GM23338 (cell line): ENCODE data around the gene S100A14.

Experiments
- CREB1 ChIP-seq: fragments of 250-450 bp; sonication (Bioruptor Pico); IDR thresholded peaks from 2 replicates; pipeline ENCODE4 v1.5.0; 2020; ENCODE audit warnings: low read depth, mild to moderate bottlenecking, moderate library complexity
- EZH2 ChIP-seq: fragments of 200-600 bp; sonication (generic); IDR thresholded peaks from one replicate; pipeline ENCODE4 v1.8.0; 2017; ENCODE audit warnings: antibody characterized with exemption, mild to moderate bottlenecking, low read depth; ENCODE audit not compliant: unreplicated experiment
- EZH2phosphoT487 ChIP-seq: fragments of 200-600 bp; sonication (generic); IDR thresholded peaks from one replicate; pipeline ENCODE4 v1.8.1; 2018; ENCODE audit warnings: antibody characterized with exemption; ENCODE audit not compliant: unreplicated experiment
- JUNB ChIP-seq: IDR thresholded peaks from one replicate; pipeline ENCODE4 v1.6.1; 2016; ENCODE audit warnings: antibody characterized with exemption; ENCODE audit not compliant: unreplicated experiment
- NANOG ChIP-seq: IDR thresholded peaks from 2 replicates; pipeline ENCODE4 v1.6.1; 2016; ENCODE audit warnings: antibody characterized with exemption, borderline replicate concordance
- POLR2AphosphoS5 ChIP-seq: IDR thresholded peaks from 2 replicates; pipeline ENCODE4 v1.6.1; 2016; ENCODE audit warnings: antibody characterized with exemption, low read depth
- STAT1 ChIP-seq: IDR thresholded peaks from one replicate; pipeline ENCODE4 v1.6.1; 2016; ENCODE audit warnings: antibody characterized with exemption; ENCODE audit not compliant: unreplicated experiment
- ZNF114 ChIP-seq: fragments of 250-450 bp; sonication (Bioruptor Pico); IDR thresholded peaks from 2 replicates; pipeline ENCODE4 v1.5.0; 2020; ENCODE audit warnings: mild to moderate bottlenecking, moderate library complexity
- ZNF331 ChIP-seq: fragments of 250-450 bp; sonication (Bioruptor Pico); IDR thresholded peaks from 2 replicates; pipeline ENCODE4 v1.5.0; 2020; ENCODE audit warnings: low read depth, mild to moderate bottlenecking, moderate library complexity
- TF ChIP-seq, protein P1 (sequence below): IDR thresholded peaks from 2 replicates; pipeline ENCODE4 v1.6.1; 2016; ENCODE audit warnings: antibody characterized with exemption
- TF ChIP-seq, protein P2 (sequence below), 2 experiments: fragments of 200-600 bp in 1 of 2; sonication (generic) in 1 of 2; conservative IDR thresholded peaks; 2 replicates each; pipeline versions ENCODE4 v1.5.1 to v1.6.1; 2016 to 2017; ENCODE audit warnings: antibody characterized with exemption in 2 of 2, low read depth in 2 of 2, mild to moderate bottlenecking in 2 of 2, moderate library complexity in 1 of 2
- TF ChIP-seq, protein P3 (sequence below): IDR thresholded peaks from one replicate; pipeline ENCODE4 v1.6.1; 2018; ENCODE audit warnings: antibody characterized with exemption; ENCODE audit not compliant: unreplicated experiment

DNA sequence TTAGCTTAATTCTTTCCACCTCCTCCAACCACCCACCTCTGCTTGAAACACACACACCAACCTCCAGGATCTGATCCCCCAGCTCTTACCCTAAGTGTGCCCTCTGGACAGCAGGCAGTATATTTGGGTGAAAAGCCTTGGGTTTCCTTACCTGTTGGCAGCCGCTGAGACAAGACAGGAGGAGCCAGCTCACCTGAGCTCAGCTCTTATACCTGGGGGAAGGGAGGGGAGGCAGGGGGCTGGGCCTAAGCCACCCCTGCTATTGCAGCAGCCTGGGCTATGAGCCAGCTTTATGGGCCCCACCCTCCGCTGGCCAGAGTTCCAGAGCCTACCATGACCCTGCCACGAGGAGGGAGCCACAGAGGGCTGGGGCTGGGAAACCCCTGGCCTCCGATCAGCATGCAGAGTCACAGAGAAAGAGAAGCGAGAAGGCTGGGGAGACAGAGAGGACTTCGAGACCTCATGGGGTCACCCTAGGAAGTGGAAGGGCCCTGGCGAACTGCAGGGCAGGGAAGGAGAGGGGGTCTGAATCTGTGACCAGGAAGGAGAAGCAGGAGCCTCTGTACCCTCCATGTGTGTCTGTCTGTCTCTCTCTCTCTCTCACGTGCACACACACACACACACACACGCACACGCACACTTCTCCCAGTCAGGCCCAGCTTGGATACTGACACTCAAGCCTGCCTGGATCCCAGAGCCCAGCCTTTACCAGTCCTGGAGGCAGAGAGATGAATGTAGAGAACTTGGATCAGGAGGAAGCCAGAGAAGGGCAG lies at the start of gene S100A14:
- TF ChIP-seq, protein P1, sequence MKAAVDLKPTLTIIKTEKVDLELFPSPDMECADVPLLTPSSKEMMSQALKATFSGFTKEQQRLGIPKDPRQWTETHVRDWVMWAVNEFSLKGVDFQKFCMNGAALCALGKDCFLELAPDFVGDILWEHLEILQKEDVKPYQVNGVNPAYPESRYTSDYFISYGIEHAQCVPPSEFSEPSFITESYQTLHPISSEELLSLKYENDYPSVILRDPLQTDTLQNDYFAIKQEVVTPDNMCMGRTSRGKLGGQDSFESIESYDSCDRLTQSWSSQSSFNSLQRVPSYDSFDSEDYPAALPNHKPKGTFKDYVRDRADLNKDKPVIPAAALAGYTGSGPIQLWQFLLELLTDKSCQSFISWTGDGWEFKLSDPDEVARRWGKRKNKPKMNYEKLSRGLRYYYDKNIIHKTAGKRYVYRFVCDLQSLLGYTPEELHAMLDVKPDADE: no peak
- TF ChIP-seq, protein P2, sequence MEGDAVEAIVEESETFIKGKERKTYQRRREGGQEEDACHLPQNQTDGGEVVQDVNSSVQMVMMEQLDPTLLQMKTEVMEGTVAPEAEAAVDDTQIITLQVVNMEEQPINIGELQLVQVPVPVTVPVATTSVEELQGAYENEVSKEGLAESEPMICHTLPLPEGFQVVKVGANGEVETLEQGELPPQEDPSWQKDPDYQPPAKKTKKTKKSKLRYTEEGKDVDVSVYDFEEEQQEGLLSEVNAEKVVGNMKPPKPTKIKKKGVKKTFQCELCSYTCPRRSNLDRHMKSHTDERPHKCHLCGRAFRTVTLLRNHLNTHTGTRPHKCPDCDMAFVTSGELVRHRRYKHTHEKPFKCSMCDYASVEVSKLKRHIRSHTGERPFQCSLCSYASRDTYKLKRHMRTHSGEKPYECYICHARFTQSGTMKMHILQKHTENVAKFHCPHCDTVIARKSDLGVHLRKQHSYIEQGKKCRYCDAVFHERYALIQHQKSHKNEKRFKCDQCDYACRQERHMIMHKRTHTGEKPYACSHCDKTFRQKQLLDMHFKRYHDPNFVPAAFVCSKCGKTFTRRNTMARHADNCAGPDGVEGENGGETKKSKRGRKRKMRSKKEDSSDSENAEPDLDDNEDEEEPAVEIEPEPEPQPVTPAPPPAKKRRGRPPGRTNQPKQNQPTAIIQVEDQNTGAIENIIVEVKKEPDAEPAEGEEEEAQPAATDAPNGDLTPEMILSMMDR (conservative IDR thresholded peaks at IDR 0.05; ENCODE audit: low read depth in 2 of 2): no peak
- TF ChIP-seq EZH2 (no peak), POLR2AphosphoS5 (no peak), EZH2phosphoT487 (no peak), NANOG (no peak), ZNF114 (CRISPR knock-in tag) (no peak), STAT1 (no peak), CREB1 (CRISPR knock-in tag) (no peak), ZNF331 (no peak), JUNB (no peak)
- TF ChIP-seq, protein P3, sequence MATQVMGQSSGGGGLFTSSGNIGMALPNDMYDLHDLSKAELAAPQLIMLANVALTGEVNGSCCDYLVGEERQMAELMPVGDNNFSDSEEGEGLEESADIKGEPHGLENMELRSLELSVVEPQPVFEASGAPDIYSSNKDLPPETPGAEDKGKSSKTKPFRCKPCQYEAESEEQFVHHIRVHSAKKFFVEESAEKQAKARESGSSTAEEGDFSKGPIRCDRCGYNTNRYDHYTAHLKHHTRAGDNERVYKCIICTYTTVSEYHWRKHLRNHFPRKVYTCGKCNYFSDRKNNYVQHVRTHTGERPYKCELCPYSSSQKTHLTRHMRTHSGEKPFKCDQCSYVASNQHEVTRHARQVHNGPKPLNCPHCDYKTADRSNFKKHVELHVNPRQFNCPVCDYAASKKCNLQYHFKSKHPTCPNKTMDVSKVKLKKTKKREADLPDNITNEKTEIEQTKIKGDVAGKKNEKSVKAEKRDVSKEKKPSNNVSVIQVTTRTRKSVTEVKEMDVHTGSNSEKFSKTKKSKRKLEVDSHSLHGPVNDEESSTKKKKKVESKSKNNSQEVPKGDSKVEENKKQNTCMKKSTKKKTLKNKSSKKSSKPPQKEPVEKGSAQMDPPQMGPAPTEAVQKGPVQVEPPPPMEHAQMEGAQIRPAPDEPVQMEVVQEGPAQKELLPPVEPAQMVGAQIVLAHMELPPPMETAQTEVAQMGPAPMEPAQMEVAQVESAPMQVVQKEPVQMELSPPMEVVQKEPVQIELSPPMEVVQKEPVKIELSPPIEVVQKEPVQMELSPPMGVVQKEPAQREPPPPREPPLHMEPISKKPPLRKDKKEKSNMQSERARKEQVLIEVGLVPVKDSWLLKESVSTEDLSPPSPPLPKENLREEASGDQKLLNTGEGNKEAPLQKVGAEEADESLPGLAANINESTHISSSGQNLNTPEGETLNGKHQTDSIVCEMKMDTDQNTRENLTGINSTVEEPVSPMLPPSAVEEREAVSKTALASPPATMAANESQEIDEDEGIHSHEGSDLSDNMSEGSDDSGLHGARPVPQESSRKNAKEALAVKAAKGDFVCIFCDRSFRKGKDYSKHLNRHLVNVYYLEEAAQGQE: no peak
